CD14-positive monocyte (primary cell): ENCODE data around the gene SPIRE1. TPM values are rescaled to one million over a fixed set of nuclear protein-coding genes. Genes with fewer than 3 reads are reported as not detected.

ENCODE experiments used
- DNase-seq, 3 donors: peaks; one replicate each; pipeline ENCODE4 v3.0.0-alpha.2; 2011 to 2022
- H2AFZ ChIP-seq: 2 replicates; pipeline ENCODE4 v1.6.0; 2012; ENCODE audit warnings: mild to moderate bottlenecking, low read depth, low read length, inconsistent platforms; ENCODE audit not compliant: insufficient read depth, poor library complexity, severe bottlenecking
- H3K27ac ChIP-seq, 2 donors: 1 replicate in 1 of 2; 2 replicates in 1 of 2; pipeline ENCODE4 v1.5.1; 2012 to 2013; ENCODE audit warnings: low read length in 2 of 2, control low read depth in 1 of 2, inconsistent platforms in 1 of 2, low read depth in 1 of 2, mild to moderate bottlenecking in 1 of 2
- H3K27me3 ChIP-seq, 2 donors: one replicate each; pipeline versions ENCODE4 v1.6.0 to v1.6.1; 2011 to 2013; ENCODE audit warnings: low read length in 2 of 2; ENCODE audit not compliant: control insufficient read depth in 2 of 2, insufficient read depth in 2 of 2
- H3K36me3 ChIP-seq, 2 donors: replicated peaks in 1 of 2; 1 replicate in 1 of 2; 2 replicates in 1 of 2; pipeline versions ENCODE4 v1.5.1 to v1.6.1; 2012 to 2013; ENCODE audit warnings: low read length in 2 of 2, control low read depth in 1 of 2, inconsistent platforms in 1 of 2, mild to moderate bottlenecking in 1 of 2; ENCODE audit not compliant: insufficient read depth in 2 of 2, control insufficient read depth in 1 of 2
- H3K4me1 ChIP-seq, 2 donors: 1 replicate in 1 of 2; 2 replicates in 1 of 2; pipeline versions ENCODE4 v1.5.1 to v1.6.1; 2012 to 2013; ENCODE audit warnings: low read length in 2 of 2, control low read depth in 1 of 2, inconsistent platforms in 1 of 2, mild to moderate bottlenecking in 1 of 2, moderate library complexity in 1 of 2; ENCODE audit not compliant: insufficient read depth in 2 of 2, control insufficient read depth in 1 of 2
- H3K4me2 ChIP-seq: replicated peaks from 2 replicates; pipeline ENCODE3; 2012; ENCODE audit warnings: low read length, moderate library complexity, mild to moderate bottlenecking; ENCODE audit not compliant: poor library complexity, severe bottlenecking; ENCODE audit errors: extremely low read depth
- H3K4me3 ChIP-seq, 3 experiments: fragments of 200-600 bp in 1 of 3; sonication (generic) in 1 of 3; replicated peaks in 1 of 3; 1 replicate in 2 of 3; 2 replicates in 1 of 3; pipeline ENCODE4 v1.5.1; 2011 to 2013; ENCODE audit warnings: low read length in 3 of 3, mild to moderate bottlenecking in 3 of 3, control low read depth in 2 of 3, low read depth in 2 of 3, inconsistent platforms in 1 of 3, moderate library complexity in 1 of 3
- H3K79me2 ChIP-seq: 2 replicates; pipeline ENCODE4 v1.6.0; 2012; ENCODE audit warnings: mild to moderate bottlenecking, control low read depth, inconsistent platforms, low read length, moderate library complexity; ENCODE audit not compliant: insufficient read depth
- H3K9ac ChIP-seq: 2 replicates; pipeline ENCODE4 v1.6.0; 2017; ENCODE audit warnings: low read length, mild to moderate bottlenecking; ENCODE audit not compliant: insufficient read depth, poor library complexity, severe bottlenecking
- H3K9me3 ChIP-seq, 2 donors: replicated peaks in 1 of 2; 1 replicate in 1 of 2; 2 replicates in 1 of 2; pipeline versions ENCODE4 v1.5.1 to v1.6.1; 2012 to 2013; ENCODE audit warnings: low read length in 2 of 2, control low read depth in 1 of 2; ENCODE audit not compliant: control insufficient read depth in 1 of 2, insufficient read depth in 1 of 2
- H4K20me1 ChIP-seq: 2 replicates; pipeline ENCODE4 v1.6.0; 2012; ENCODE audit warnings: mild to moderate bottlenecking, low read length, control low read depth, moderate library complexity; ENCODE audit not compliant: insufficient read depth
- H3K27ac Mint-ChIP-seq, 7 donors: one replicate each; pipeline ENCODE4 v1.8.0; 2020; ENCODE audit warnings: mild to moderate bottlenecking in 7 of 7, mixed read lengths in 7 of 7, moderate library complexity in 6 of 7, inconsistent platforms in 2 of 7
- H3K27me3 Mint-ChIP-seq, 3 donors: one replicate each; pipeline ENCODE4 v1.8.0; 2021 to 2022; ENCODE audit warnings: low read depth in 3 of 3, mild to moderate bottlenecking in 3 of 3, mixed read lengths in 3 of 3, moderate library complexity in 3 of 3, inconsistent platforms in 1 of 3
- H3K36me3 Mint-ChIP-seq, 2 donors: one replicate each; pipeline ENCODE4 v1.8.0; 2020; ENCODE audit warnings: mixed read lengths in 2 of 2, inconsistent platforms in 1 of 2, mild to moderate bottlenecking in 1 of 2
- H3K4me1 Mint-ChIP-seq: one replicate; pipeline ENCODE4 v1.8.0; 2020; ENCODE audit warnings: mild to moderate bottlenecking, mixed read lengths
- H3K4me3 Mint-ChIP-seq, 2 donors: one replicate each; pipeline ENCODE4 v1.8.0; 2020; ENCODE audit warnings: mild to moderate bottlenecking in 2 of 2, mixed read lengths in 2 of 2, moderate library complexity in 1 of 2
- H3K9me3 Mint-ChIP-seq, 7 donors: one replicate each; pipeline ENCODE4 v1.8.0; 2020 to 2022; ENCODE audit warnings: mixed read lengths in 7 of 7, mild to moderate bottlenecking in 6 of 7, moderate library complexity in 6 of 7, inconsistent platforms in 2 of 7
- CTCF ChIP-seq: fragments of 200-600 bp; IDR thresholded peaks from one replicate; pipeline ENCODE4 v1.8.0; 2022; ENCODE audit warnings: antibody characterized with exemption, mild to moderate bottlenecking
- WGBS: methylation state at CpG from one replicate; pipeline ENCODE4 v1.1.5; 2013; ENCODE audit warnings: missing lambda C conversion rate; ENCODE audit not compliant: insufficient coverage; 5-methylcytosine and 5-hydroxymethylcytosine counted together
- intact Hi-C, 2 donors: fragments of 100-400 bp; cut with micrococcal nuclease; formaldehyde crosslinking; loops; one replicate each; pipeline versions ENCODE4 v1.15.0 to v1.15.1; 2023
- polyA plus RNA-seq, 3 donors: library from polyadenylated mRNA; depleted of rRNA in 1 of 3; unstranded in 2 of 3; stranded (reverse) in 1 of 3; fragments of 300-500 nt in 2 of 3; fragments of >200 nt in 1 of 3; fragmentation: Illumina TruSeq in 2 of 3; gene quantifications; 1 replicate in 2 of 3; 2 replicates in 1 of 3; pipeline ENCODE4 v1.2.3, GENCODE V29; 2012 to 2021

Gene SPIRE1
- polyA plus RNA-seq, 3 donors, result 1.7 to 1.9 (median 1.8) TPM

GRCh38 chr18:12479982-12480381 lies 177.9 kb downstream of the SPIRE1 start:
- H3K9me3 Mint-ChIP-seq, result no peaks in the 10 kb centered on the region
- no peak overlapping the region for H3K4me3 Mint-ChIP-seq
- Histone ChIP-seq H3K27me3 (no peaks in the 10 kb centered on the region), H3K9me3 (no peaks in the 10 kb centered on the region), H3K4me1 (no peaks in the 10 kb centered on the region), H3K4me2 (no peak overlapping the region), H3K27ac (no peak overlapping the region), H3K36me3 (no peaks in the 10 kb centered on the region), H2AFZ (no peak overlapping the region), H3K9ac (no peak overlapping the region), H4K20me1 (no peaks in the 10 kb centered on the region), H3K4me3 (no peak overlapping the region), H3K79me2 (no peaks in the 10 kb centered on the region)
- intact Hi-C loops, result no loop called here
- no peak overlapping the region for H3K27ac Mint-ChIP-seq
- DNase-seq, result no peak
- H3K36me3 Mint-ChIP-seq, result no peaks in the 10 kb centered on the region
- no peaks in the 10 kb centered on the region for H3K27me3 Mint-ChIP-seq
- TF ChIP-seq CTCF, result no peak
- H3K4me1 Mint-ChIP-seq, result no peaks in the 10 kb centered on the region

DNA sequence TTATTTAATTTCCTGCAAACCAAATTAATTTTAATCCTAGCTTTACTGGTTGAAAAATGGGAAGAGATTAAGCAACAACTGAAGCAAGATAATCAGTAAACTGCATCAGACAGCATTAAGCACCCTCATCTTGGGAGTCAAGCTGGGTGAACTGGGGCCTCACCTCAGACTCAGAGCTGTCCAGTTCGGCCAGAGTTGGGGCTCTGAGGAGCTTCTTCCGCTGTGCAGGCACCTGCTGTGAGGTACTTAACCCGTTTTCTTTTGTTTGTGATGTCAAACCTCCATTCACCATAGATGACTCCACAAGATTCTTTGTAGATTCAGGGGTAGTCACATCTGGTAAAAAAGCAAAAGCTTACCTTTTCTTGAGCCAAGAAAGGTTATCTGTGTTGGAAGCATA lies 178.4 kb downstream of the SPIRE1 start:
- Mint-ChIP-seq H3K4me3 (no peak overlapping the region), H3K36me3 (no peaks in the 10 kb centered on the region), H3K4me1 (peaks cover 2% of the 10 kb centered on the region), H3K9me3 (no peaks in the 10 kb centered on the region), H3K27me3 (no peaks in the 10 kb centered on the region), H3K27ac (no peak overlapping the region)
- H3K4me3 ChIP-seq, result no peak overlapping the region
- no peaks in the 10 kb centered on the region for H3K9me3 ChIP-seq
- intact Hi-C loops, result no loop called here
- no peaks in the 10 kb centered on the region for H3K27me3 ChIP-seq
- H3K79me2 ChIP-seq, result no peaks in the 10 kb centered on the region
- H2AFZ ChIP-seq, result no peak overlapping the region
- no peak overlapping the region for H3K4me2 ChIP-seq
- H3K4me1 ChIP-seq, result no peaks in the 10 kb centered on the region
- no peak overlapping the region for H3K9ac ChIP-seq
- no peak overlapping the region for H3K27ac ChIP-seq
- no peaks in the 10 kb centered on the region for H4K20me1 ChIP-seq
- no peaks in the 10 kb centered on the region for H3K36me3 ChIP-seq
- no CpG with 5 or more reads among the region's 3 CpGs for WGBS
- no peak for TF ChIP-seq CTCF
- DNase-seq, result no peak
